ENCODE results near the gene NOP53. TPM values are rescaled to one million over a fixed set of nuclear protein-coding genes. Genes with fewer than 3 reads are reported as not detected.
A peak's percentile ranks its signal among the peaks of the same experiment; 100 is the strongest.

The NOP53 gene
- 100 to 1,000 TPM; 368 to 402 TPM for total RNA-seq

DNA sequence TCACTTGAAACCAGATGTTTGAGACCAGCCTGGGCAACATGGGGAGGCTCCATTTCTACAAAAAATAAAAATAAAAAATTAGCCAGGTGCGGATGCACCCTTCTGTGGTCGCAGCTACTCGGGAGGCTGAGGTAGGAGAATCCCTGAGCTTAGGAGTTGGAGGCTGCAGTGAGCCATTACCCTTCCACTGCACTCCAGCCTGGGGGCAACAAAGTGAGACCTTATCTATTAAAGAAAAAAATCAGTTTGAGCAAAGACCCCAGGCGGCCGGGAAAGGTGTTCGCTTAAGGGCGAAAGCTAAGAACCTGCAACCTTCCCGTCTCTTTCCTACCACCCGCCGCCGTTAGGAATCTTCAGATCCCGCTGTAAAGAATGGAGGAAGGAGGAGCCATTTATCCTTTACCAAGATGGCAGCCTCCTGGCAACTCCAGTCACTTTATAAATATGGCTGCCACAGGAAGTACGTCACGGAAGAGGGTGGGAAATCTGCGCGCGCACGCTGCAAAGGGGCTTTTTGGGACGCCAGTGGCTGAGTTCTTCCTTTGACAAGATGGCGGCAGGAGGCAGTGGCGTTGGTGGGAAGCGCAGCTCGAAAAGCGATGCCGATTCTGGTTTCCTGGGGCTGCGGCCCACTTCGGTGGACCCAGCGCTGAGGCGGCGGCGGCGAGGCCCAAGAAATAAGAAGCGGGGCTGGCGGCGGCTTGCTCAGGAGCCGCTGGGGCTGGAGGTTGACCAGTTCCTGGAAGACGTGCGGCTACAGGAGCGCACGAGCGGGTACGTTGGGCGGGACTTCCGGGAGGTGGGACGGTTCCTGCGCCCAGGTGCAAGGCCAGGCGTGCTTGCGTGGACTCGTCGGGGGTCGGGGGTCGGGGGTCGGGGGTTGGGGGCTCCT, at the start of gene NOP53:
Gene NOP53 (plus strand): TSS at position 537 of the 892 bp plus-strand sequence. CDS start 14 bp downstream, at position 551.
- H3K9me3 Mint-ChIP-seq = no peaks in the 10 kb centered on the region
- POLR2A ChIA-PET = interaction anchor here (0.6 to 0.7 kb wide), 2 partner anchors 9 to 261 kb away, joined by 4 to 6 read pairs; partner anchors contain the start of gene KPTN
- H3K36me3 Mint-ChIP-seq (ENCODE audit: low read depth) = peaks cover 20% of the 10 kb centered on the region

DNA sequence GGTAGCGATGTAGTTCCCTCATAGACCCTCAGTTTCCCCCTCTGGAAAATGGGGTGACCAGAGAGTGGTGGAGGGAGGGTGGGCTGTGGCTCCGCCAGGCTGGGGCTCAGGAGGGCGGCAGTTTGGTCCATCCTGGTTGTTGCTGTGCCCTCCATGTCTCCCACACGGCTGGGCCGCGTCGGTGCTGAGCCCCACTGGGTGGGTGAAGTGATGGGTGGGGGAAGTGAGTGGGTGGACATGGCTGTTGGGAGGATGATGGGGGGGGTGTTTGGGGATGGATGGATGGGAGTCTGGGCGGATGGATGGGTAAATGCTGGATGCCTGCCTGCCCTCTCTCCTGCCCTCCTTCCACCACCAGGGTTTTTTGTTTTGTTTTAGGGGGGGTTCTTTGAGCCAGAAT, 48.7 kb upstream of the NOP53 start:
- POLR2A ChIA-PET = no interaction called here
- CTCF ChIA-PET = interaction anchor here (0.6 to 2.1 kb wide), 5 partner anchors 11 to 263 kb away, joined by 3 to 7 read pairs (median 3); partner anchors contain the start of gene EHD2
- no peak overlapping the region for H3K27ac Mint-ChIP-seq

More for the DNA sequence above, at the start of gene NOP53:
- peak within 1 kb of the TSS; percentile 98 for H3K4me3 Mint-ChIP-seq
- H3K4me1 Mint-ChIP-seq = peaks cover 58% of the 10 kb centered on the region
- DNase-seq = peak; percentile 96
- no peaks in the 10 kb centered on the region for H3K27me3 Mint-ChIP-seq
- CTCF ChIA-PET = interaction anchor here (0.6 to 3.2 kb wide), 6 partner anchors 20 to 317 kb away, joined by 3 to 25 read pairs (median 3); partner anchors contain the start of gene EHD2
- H3K27ac Mint-ChIP-seq = peak within 1 kb of the TSS; percentile 100

DNA sequence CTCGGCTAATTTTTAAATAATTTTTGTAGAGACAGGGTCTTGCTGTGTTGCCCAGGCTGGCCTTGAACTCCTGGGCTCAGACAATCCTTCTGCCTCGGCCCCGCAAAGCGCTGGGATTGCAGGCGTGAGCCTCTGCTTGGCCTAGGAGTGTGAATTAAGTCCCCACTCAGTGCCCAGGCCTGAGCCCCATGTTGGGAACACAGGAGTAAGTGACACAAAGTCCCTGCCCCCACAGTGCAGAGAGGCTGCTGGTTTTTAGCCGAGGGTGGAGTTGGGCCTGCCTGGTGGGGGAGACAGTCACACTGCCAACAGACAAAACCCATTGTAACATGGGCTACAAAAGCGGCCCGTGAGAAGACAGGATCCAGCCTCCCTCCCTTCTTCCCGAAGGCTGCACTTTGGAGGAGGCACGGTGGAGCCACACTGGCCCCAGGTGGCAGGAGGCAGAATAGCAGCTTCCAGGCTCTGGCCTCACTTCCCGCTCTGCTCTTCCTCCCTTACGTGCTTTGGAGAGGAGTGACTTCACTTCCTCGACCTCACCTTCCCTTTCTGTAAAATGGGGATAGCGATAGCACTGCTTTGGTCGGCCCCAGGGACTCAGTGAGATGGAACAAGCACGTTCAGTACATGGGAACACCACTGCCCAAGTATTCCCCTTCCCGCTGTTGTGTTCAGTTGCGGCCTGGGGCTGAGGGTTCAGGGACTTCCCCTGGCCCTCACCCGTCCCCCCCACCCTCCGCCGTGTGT, 47.3 kb upstream of the NOP53 start:
- Mint-ChIP-seq H3K4me1 (no peaks in the 10 kb centered on the region), H3K36me3 (ENCODE audit: low read depth) (peaks cover 15% of the 10 kb centered on the region), H3K27me3 (no peaks in the 10 kb centered on the region), H3K4me3 (no peak overlapping the region), H3K9me3 (no peaks in the 10 kb centered on the region), H3K27ac (no peak overlapping the region)
- ChIA-PET CTCF (interaction anchor here (0.7 to 2.1 kb wide), 10 partner anchors 9 to 404 kb away, joined by 3 to 14 read pairs (median 4); no protein-coding TSS in a partner anchor), POLR2A (no interaction called here)
- peak; percentile 65 for DNase-seq

More for the DNA sequence above, 48.7 kb upstream of the NOP53 start:
- no peaks in the 10 kb centered on the region for H3K4me1 Mint-ChIP-seq
- no peaks in the 10 kb centered on the region for H3K9me3 Mint-ChIP-seq
- no peak for DNase-seq
- H3K36me3 Mint-ChIP-seq (ENCODE audit: low read depth) = peaks cover 16% of the 10 kb centered on the region
- H3K4me3 Mint-ChIP-seq = no peak overlapping the region
- no peaks in the 10 kb centered on the region for H3K27me3 Mint-ChIP-seq

DNA sequence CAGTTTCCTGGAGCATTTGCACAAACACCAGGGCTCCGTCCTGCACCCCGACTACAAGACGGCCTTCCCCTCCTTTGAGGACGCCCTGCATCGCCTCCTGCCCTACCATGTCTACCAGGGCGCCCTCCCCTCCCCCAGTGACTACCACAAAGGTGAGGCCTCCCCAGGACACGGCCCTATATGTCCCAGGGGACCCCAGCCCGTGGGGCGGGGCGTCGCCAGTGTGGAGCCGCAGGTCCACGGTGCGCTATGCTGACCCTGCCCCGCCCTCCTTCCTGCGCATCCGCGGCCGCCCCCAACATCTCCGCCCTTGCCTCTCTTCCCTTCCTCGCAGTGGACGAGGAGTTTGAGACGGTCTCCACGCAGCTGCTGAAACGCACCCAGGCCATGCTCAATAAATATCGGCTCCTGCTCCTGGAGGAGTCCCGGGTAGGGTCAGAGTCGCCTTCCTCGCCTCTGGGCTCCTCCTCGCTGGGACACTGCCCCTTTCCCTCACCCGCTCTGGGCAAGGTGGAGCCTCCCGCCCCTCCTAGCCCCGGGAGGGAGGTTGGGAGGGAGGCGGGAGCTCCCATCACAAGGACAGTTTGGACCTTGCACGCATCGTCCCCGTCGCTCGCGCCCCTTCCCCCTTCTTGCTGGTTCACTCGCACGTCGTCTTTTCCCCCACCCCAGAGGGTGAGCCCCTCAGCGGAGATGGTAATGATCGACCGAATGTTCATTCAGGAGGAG, 46.6 kb upstream of the NOP53 start:
- Mint-ChIP-seq H3K27me3 (no peaks in the 10 kb centered on the region), H3K4me1 (no peaks in the 10 kb centered on the region), H3K27ac (no peak overlapping the region), H3K4me3 (no peak overlapping the region), H3K36me3 (ENCODE audit: low read depth) (peaks cover 14% of the 10 kb centered on the region), H3K9me3 (no peaks in the 10 kb centered on the region)
- POLR2A ChIA-PET = no interaction called here
- DNase-seq = no peak
- CTCF ChIA-PET = interaction anchor here (0.8 to 2.1 kb wide), 15 partner anchors 8 to 404 kb away, joined by 3 to 14 read pairs (median 4); no protein-coding TSS in a partner anchor

DNA sequence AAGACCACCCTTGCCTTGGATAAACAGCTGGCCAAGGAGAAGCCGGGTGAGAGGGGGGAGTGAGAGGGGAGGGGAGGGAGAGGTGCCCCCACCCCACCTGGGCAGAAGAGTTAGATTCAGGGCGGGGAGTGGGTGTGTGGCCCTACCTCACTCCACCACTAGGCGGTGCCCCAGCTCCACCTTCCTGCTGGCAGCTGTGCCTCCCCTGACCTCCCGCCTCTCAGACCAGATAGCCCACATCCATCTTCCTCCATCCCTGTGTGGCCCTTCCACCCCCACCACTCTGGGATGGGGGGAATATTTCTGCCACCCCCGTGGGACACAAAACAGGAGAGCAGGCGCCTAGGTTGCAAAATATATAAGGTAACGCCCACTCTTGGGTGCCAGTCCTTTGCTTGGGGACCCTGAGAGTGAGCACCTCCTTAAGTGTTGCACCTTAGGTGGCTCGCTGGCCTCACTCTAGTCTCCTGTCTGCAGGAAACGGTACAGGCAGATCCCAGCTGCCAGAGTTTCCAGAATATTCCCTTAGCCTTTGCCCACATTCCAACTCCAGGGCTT, 45.9 kb upstream of the NOP53 start:
- no peaks in the 10 kb centered on the region for H3K9me3 Mint-ChIP-seq
- no peak overlapping the region for H3K4me3 Mint-ChIP-seq
- POLR2A ChIA-PET = no interaction called here
- H3K27ac Mint-ChIP-seq = no peak overlapping the region
- peak; percentile 52 for DNase-seq
- H3K4me1 Mint-ChIP-seq = no peaks in the 10 kb centered on the region
- H3K36me3 Mint-ChIP-seq (ENCODE audit: low read depth) = peaks cover 14% of the 10 kb centered on the region
- CTCF ChIA-PET = interaction anchor here (0.8 to 2.0 kb wide), 13 partner anchors 9 to 308 kb away, joined by 3 to 14 read pairs (median 4); no protein-coding TSS in a partner anchor
- no peaks in the 10 kb centered on the region for H3K27me3 Mint-ChIP-seq

DNA sequence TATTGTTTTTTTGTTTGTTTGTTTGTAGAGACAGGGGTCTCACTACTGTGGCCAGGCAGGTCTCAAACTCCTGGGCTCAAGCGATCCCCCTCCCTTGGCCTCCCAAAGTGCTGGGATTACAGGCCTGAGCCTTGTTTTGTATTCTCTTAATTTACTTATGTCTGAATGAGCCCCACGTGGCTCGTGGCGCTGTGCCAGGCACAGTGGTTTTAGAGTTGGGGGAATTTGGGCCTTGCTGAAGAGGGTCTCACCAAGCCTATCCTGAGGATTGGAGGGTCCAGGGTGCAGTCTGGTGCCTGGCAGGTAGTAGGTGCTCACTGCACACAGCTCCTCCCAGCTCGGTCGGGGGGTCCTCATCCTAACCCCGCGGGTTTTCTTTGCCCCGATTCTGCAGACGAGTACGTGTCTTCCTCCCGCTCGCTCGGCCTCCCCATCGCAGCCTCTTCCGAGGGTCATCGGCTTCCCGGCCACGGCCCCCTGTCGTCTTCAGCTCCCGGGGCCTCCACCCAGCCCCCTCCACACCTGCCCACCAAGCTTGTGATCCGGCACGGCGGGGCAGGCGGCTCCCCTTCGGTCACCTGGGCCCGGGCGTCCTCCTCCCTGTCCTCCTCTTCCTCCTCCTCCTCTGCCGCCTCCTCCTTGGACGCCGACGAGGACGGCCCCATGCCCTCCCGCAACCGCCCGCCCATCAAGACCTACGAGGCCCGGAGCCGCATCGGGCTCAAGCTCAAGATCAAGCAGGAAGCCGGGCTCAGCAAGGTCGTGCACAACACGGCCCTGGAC, 44.2 kb upstream of the NOP53 start:
- Mint-ChIP-seq H3K9me3 (no peaks in the 10 kb centered on the region), H3K27ac (no peak overlapping the region), H3K4me3 (no peak overlapping the region), H3K27me3 (no peaks in the 10 kb centered on the region), H3K4me1 (no peaks in the 10 kb centered on the region), H3K36me3 (ENCODE audit: low read depth) (peaks cover 14% of the 10 kb centered on the region)
- ChIA-PET CTCF (interaction anchor here (0.6 to 1.8 kb wide), 3 partner anchors 12 to 266 kb away, joined by 3 to 6 read pairs (median 3); partner anchors contain the start of gene EHD2), POLR2A (no interaction called here)
- DNase-seq = no peak

DNA sequence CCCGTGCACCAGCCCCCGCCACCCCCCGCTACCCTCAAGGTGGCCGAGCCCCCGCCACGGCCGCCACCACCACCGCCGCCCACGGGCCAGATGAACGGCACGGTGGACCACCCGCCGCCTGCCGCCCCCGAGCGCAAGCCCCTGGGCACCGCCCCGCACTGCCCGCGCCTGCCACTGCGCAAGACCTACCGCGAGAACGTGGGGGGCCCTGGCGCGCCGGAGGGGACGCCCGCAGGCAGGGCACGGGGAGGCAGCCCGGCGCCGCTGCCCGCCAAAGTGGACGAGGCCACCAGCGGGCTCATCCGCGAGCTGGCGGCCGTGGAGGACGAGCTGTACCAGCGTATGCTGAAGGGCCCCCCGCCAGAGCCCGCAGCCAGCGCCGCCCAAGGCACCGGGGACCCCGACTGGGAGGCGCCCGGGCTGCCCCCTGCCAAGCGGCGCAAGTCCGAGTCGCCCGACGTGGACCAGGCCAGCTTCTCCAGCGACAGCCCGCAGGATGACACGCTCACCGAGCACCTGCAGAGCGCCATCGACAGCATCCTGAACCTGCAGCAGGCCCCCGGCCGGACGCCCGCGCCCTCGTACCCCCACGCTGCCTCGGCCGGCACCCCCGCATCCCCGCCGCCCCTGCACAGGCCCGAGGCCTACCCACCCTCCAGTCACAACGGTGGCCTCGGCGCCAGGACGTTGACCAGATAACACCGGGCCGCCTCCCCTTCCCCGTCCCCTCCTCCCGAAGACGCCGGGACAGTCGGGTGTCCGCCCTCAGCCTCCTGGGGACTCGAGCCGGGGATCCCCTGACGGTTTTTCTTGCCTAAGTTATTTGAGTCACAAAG, 43.4 kb upstream of the NOP53 start:
- DNase-seq = no peak
- Mint-ChIP-seq H3K4me1 (no peaks in the 10 kb centered on the region), H3K36me3 (ENCODE audit: low read depth) (peaks cover 14% of the 10 kb centered on the region), H3K27ac (no peak overlapping the region), H3K4me3 (no peak overlapping the region), H3K9me3 (no peaks in the 10 kb centered on the region), H3K27me3 (no peaks in the 10 kb centered on the region)
- CTCF ChIA-PET = interaction anchor here (1.0 to 2.1 kb wide), 3 partner anchors 11 to 272 kb away, joined by 3 to 6 read pairs (median 5); partner anchors contain the start of genes EHD2 and KPTN
- POLR2A ChIA-PET = no interaction called here

DNA sequence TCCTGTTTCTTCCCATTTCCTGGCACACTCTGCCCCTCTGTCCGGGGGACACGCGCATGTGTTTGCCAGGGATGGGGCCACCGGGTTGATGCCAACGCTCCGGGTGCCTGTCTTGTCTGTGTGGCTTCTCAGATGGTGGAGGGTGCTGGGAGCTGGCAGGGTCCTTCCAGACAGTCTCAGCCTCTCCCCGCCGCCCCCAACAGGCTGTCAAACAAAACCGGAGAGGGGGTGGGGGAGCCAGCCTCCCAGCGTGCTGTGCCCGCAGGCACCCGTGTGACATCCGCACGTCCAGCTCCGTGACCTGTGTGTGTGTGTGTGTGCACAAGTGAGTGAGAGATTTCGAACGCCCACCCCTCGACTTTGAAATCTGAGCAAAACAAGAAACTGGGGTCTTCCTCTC, 42.7 kb upstream of the NOP53 start:
- ChIA-PET CTCF (interaction anchor here (1.0 to 2.1 kb wide), 2 partner anchors 219 to 273 kb away, joined by 3 to 5 read pairs; partner anchors contain the start of gene KPTN), POLR2A (no interaction called here)
- H3K4me1 Mint-ChIP-seq = no peaks in the 10 kb centered on the region
- H3K27me3 Mint-ChIP-seq = no peaks in the 10 kb centered on the region
- H3K36me3 Mint-ChIP-seq (ENCODE audit: low read depth) = peaks cover 14% of the 10 kb centered on the region
- no peak overlapping the region for H3K27ac Mint-ChIP-seq
- no peaks in the 10 kb centered on the region for H3K9me3 Mint-ChIP-seq
- DNase-seq = no peak
- no peak overlapping the region for H3K4me3 Mint-ChIP-seq

DNA sequence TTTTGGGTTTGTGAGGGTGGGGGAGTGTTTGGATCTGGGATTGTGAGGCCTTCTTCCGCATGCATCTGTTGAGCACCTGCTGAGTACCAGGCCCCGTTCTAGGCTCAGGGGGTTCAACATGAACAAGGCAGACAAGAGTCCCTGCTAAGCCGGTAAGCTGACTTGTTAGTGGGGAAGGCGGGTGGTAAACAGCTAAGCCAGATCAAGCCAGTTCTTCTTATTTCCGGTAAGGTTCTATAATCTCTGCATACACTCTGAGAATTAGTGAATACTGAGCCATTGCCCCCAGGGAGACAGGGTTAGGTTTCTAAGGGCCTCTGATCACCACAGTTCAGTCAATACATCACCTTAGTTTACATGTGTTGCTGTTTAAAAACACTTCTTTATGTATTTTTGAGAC, 42.0 kb upstream of the NOP53 start:
- no peaks in the 10 kb centered on the region for H3K4me1 Mint-ChIP-seq
- no peak for DNase-seq
- no peak overlapping the region for H3K4me3 Mint-ChIP-seq
- ChIA-PET CTCF (interaction anchor here (1.6 to 2.1 kb wide), 2 partner anchors 33 to 219 kb away, joined by 5 read pairs; partner anchors contain the start of gene KPTN), POLR2A (no interaction called here)
- no peaks in the 10 kb centered on the region for H3K27me3 Mint-ChIP-seq
- no peaks in the 10 kb centered on the region for H3K9me3 Mint-ChIP-seq
- peaks cover 11% of the 10 kb centered on the region for H3K36me3 Mint-ChIP-seq (ENCODE audit: low read depth)
- H3K27ac Mint-ChIP-seq = no peak overlapping the region

DNA sequence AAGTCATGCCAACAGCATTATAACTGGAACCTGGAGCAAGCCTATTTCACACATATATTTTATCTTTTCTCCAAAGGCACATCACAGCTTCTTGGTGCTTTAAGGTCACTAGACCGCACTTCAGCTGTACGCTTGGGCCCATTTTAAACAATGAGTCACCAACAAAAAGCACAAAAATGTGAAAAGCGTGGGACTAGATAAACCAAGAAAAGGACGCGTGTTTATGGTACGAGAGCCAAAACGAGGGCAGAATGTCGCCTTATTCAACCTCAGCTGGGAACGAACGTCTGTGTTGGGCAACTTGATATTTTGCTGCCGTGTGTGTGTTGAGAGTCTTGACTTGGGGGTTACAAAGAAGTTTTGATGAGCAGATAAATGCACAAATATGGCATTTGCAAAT, 41.3 kb upstream of the NOP53 start:
- CTCF ChIA-PET = interaction anchor here (1.0 to 1.6 kb wide), 3 partner anchors 32 to 271 kb away, joined by 3 to 6 read pairs (median 5); no protein-coding TSS in a partner anchor
- Mint-ChIP-seq H3K27ac (no peak overlapping the region), H3K27me3 (no peaks in the 10 kb centered on the region), H3K4me3 (no peak overlapping the region), H3K4me1 (no peaks in the 10 kb centered on the region), H3K9me3 (no peaks in the 10 kb centered on the region), H3K36me3 (ENCODE audit: low read depth) (peaks cover 11% of the 10 kb centered on the region)
- POLR2A ChIA-PET = no interaction called here
- no peak for DNase-seq

DNA sequence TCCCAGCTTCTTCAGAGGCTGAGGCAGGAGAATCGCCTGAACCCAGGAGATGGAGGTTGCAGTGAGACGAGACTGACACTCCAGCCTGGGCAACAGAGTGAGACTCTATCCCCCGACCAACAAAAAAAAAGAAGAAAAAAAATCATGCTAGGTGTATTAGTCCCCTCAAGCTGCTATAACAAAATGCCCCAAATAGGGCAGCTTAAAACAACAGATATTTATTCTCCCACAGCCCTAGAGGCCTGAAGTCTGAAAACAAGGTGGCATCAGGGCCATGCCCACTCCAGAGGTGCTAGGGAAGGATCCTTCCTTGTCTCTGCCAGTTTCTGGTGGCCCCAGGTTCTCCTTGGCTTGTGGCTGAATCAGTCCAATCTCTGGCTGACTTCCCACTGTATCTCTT, 40.7 kb upstream of the NOP53 start:
- no peak for DNase-seq
- CTCF ChIA-PET = interaction anchor here (0.9 to 1.6 kb wide), 5 partner anchors 9 to 272 kb away, joined by 3 to 6 read pairs (median 5); no protein-coding TSS in a partner anchor
- Mint-ChIP-seq H3K27ac (no peak overlapping the region), H3K4me3 (no peak overlapping the region), H3K27me3 (no peaks in the 10 kb centered on the region), H3K4me1 (no peaks in the 10 kb centered on the region), H3K9me3 (no peaks in the 10 kb centered on the region), H3K36me3 (ENCODE audit: low read depth) (peaks cover 11% of the 10 kb centered on the region)
- POLR2A ChIA-PET = no interaction called here

Data from activated CD4-positive, alpha-beta T cell treated with anti-CD3 and anti-CD28 coated beads, Interleukin-2, amount 10 ng/mL, durations not matched to agents 7 days and 5 days (primary cell).